GM12874 (cell line): ENCODE results near the gene TTC39A.

Source experiments
- TF ChIP-seq, protein P1 (sequence below): IDR thresholded peaks from 2 replicates; pipeline ENCODE4 v1.5.1; 2011; ENCODE audit warnings: low read depth, mild to moderate bottlenecking, control low read depth, low read length, moderate library complexity; ENCODE audit not compliant: insufficient read depth

Gene TTC39A

DNA sequence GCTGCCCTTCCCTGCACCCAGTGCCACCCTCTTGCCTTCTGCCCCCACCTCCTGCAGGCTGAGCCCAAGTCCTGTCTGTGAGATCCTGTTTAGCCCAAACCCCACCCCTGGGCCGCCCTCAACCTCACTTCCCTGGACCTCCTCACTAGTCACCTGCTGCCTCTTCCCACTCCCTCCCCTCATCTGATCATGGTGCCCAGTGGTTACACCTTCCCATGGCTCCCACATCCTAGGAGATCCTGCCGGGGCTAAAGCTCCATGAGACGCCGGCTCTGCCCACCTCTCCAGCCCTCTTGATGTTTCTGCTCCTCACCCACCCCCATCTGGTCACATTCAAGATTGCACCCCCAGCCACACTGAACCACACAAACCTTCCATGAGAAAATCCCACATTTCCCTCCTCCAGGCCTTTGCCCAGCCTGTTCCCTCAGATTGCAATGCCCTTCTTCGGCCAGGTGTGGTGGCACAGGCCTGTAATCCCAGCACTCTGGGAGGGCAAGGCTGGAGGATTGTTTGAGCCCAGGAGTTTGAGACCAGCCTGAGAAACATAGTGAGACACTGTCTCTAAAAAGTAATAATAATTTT lies 17.0 kb downstream of the TTC39A start:
- TF ChIP-seq, protein P1, sequence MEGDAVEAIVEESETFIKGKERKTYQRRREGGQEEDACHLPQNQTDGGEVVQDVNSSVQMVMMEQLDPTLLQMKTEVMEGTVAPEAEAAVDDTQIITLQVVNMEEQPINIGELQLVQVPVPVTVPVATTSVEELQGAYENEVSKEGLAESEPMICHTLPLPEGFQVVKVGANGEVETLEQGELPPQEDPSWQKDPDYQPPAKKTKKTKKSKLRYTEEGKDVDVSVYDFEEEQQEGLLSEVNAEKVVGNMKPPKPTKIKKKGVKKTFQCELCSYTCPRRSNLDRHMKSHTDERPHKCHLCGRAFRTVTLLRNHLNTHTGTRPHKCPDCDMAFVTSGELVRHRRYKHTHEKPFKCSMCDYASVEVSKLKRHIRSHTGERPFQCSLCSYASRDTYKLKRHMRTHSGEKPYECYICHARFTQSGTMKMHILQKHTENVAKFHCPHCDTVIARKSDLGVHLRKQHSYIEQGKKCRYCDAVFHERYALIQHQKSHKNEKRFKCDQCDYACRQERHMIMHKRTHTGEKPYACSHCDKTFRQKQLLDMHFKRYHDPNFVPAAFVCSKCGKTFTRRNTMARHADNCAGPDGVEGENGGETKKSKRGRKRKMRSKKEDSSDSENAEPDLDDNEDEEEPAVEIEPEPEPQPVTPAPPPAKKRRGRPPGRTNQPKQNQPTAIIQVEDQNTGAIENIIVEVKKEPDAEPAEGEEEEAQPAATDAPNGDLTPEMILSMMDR: peak; percentile 32; the same call in 1 of the 2 replicates

DNA sequence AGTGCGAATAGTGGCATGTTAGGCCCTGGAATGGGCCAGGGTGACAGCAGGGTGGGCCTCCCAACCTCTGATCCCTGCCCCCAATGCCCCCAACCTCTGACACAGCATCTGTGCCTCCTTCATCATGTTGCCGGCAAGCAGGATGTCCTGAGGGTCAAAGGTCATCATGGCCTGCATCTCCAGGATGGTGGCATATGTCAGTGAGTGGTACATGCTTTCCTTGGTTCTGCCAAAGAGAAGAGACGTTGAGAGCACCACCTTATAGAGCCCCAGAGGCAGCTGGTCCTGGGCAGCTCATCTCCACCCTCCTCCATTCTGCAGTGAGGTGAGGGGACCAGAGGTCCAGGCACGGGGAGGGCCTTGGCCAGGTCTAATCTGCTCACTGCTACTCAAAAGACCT lies 17.6 kb downstream of the TTC39A start:
- TF ChIP-seq, protein P1: no peak

DNA sequence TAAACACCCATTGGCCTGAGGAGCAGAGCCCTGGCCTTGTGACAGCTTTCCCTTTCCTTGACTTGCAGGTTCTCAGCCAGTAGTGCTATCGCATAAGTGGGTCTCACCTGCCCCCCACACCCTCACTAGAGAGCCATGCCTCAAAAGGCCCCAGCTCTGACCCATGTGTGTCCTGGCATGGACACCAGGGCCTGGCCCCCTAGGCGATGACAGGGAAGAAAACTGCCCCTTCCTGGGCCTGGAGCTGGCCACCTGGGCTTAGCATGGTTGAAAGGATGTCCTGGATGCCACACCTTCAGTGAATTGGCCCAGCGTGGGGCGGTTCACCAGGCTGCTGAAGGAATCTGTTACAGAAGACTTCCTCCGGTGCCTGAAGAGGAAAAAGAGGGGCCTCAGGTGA lies 18.5 kb downstream of the TTC39A start:
- TF ChIP-seq, protein P1: no peak

DNA sequence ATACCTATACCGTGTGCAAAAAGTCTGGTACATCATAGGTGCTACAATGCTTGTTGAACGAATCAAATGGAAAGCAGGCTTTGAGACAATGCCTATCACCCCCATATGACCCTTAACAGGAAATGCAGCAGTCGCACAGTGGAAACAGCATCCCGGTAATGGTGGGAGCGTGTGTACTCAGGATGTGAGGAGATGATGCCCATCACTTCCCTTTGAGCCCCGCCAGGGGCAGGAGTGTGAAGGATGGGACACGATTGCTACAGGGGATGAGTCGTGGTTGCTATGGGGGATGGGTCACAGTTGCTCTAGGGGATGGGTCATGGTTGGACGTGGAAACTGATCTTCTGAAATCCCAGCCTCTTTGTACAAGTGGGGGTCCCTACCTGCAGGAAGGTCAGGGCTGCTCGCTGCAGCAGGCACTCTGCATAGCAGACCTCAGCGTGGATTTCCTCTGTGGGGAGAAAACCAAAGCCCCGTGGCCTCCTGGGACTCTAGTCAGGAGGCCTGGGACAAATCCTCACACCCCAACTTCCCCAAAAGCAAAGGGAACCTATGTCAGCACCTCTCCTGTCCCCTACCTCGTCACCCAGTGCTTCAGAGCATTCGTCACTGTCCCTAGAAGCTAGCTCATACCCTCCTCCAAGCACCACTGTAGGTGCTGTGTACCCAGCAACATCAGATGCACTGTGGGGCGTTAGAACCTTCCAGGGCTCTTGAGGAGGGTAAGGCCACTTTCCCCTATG lies 19.3 kb downstream of the TTC39A start:
- TF ChIP-seq, protein P1: peak; percentile 23; the same call in 1 of the 2 replicates

DNA sequence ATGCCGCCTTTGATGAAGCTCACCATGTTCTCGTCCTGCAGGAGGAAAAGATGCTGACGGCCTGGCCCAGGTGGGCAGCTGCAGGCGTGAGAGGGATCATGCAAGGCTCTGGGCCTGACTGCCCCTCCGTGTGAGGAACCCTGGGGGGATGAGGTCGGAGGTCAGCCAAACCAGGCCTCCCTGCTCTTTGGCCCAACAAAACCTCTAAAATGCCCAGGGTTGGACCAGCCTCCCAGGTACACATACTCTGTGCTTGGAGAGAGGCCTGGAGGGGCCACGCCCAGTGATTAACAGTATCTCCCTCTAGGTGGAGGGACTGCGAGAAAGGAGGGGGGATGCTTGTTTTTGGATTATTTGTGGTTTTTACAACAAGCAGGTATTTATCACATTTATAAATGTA lies 21.1 kb downstream of the TTC39A start:
- TF ChIP-seq, protein P1: no peak

DNA sequence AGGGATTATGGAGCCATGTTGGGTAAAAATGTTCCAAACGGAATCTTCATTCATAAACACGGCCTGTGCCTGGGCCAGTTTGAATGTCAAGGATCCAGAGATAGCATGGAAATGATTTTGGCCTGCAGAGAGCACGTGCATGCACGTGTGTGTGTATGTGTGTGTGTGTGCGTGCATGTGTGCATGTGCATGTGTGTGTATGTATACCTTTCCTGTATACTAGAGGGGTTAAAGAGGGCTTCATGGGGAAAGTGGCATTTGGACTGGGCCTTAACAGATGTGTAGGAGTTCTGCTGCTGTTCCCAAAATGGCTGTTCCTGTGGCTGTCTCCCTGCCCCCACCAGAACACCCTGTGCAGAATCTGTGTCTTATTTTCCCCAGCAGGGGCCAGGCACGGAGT lies 21.7 kb downstream of the TTC39A start:
- TF ChIP-seq, protein P1: no peak

DNA sequence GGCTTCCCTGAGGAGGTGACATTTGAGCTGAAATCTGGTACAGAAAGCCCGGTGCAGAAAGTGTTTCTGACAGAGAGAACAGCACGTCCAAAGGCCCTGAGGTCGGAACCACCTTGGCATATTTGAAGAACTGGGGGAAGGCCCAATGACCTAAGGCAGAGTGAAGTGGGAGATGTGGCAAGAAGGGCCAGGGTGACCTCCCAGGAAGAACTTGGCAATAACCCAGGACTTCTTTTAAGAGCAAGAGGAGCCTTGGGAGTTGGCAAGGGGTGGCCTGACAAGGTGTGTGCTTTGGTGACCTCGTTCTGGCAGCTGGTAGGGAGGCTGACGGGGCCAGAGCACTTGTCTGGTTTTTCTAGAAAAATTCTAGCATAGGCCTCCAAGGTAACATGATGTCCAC lies 23.4 kb downstream of the TTC39A start:
- TF ChIP-seq, protein P1: no peak
